H1 (cell line): ENCODE data around the gene HACD1. TPM values are rescaled to one million over a fixed set of nuclear protein-coding genes. Genes with fewer than 3 reads are reported as not detected.

Experiments
- CBX8 ChIP-seq: fragments of 300-800, 300-1000 bp; sonication (generic); IDR thresholded peaks from 2 replicates; pipeline ENCODE4 v1.7.1; 2016; ENCODE audit warnings: low read depth, low read length, borderline replicate concordance
- GTF2F1 ChIP-seq: IDR thresholded peaks from 2 replicates; pipeline ENCODE4 v1.6.1; 2012; ENCODE audit warnings: low read depth, low read length, improper control_type of control experiment, borderline replicate concordance
- SP2 ChIP-seq: IDR thresholded peaks from 2 replicates; pipeline ENCODE4 v1.6.1; 2012; ENCODE audit warnings: mild to moderate bottlenecking, low read length, inconsistent platforms
- polyA plus RNA-seq, 7 experiments: library from polyadenylated mRNA; depleted of rRNA in 3 of 7; stranded (reverse) in 5 of 7; unstranded in 2 of 7; fragments of >200 nt in 5 of 7; fragments of 200-250 nt in 2 of 7; gene quantifications; 1 replicate in 5 of 7; 2 replicates in 1 of 7; 4 replicates in 1 of 7; pipeline versions ENCODE4 v1.2.1 to v1.2.3, GENCODE V29; 2011 to 2013; ENCODE audit warnings: missing spikeins in 2 of 7, mixed read lengths in 2 of 7
- total RNA-seq: library from RNA; stranded (reverse); fragmentation: NEBNext Ultra II Directional; extraction: Animal tissue kit (Norgen Biotek cat#: 25700); gene quantifications from 2 replicates; pipeline ENCODE4 v1.2.1, GENCODE V29; 2021
- TF ChIP-seq, protein P1 (sequence below): fragments of 300-600 bp; sonication (generic); IDR thresholded peaks from 2 replicates; pipeline ENCODE4 v1.7.1; 2012; ENCODE audit warnings: low read length, moderate library complexity, mild to moderate bottlenecking, inconsistent platforms; ENCODE audit not compliant: insufficient replicate concordance
- TF ChIP-seq, protein P2 (sequence below): IDR thresholded peaks from 2 replicates; pipeline ENCODE4 v1.6.1; 2011; ENCODE audit warnings: low read length, improper control_type of control experiment

Gene HACD1
- total and polyA plus RNA-seq, 2 of the 8 experiments (the other 6 are each of a cell fraction or from before 2014, with no cell fraction given): 18.7 to 30.8 TPM

DNA sequence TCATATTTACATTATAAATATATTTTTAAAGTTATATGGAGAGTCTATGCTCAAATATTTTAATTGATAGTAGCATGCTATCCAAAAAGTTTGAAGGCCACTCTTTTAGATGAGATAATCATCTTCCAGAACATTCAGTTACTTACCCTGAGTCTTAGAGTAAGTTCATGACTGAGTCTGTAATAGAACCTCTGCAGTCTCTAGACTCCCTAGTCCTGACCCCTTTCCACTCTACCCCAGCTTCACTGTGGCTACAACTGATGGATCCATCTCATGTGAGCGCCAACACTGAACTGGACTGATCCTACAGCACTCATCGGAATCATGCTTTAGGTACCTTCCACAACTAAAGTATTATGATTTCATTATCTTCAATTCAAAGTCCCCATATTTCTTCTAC is 10.1 kb downstream of the HACD1 start (continued):
- TF ChIP-seq, protein P1, sequence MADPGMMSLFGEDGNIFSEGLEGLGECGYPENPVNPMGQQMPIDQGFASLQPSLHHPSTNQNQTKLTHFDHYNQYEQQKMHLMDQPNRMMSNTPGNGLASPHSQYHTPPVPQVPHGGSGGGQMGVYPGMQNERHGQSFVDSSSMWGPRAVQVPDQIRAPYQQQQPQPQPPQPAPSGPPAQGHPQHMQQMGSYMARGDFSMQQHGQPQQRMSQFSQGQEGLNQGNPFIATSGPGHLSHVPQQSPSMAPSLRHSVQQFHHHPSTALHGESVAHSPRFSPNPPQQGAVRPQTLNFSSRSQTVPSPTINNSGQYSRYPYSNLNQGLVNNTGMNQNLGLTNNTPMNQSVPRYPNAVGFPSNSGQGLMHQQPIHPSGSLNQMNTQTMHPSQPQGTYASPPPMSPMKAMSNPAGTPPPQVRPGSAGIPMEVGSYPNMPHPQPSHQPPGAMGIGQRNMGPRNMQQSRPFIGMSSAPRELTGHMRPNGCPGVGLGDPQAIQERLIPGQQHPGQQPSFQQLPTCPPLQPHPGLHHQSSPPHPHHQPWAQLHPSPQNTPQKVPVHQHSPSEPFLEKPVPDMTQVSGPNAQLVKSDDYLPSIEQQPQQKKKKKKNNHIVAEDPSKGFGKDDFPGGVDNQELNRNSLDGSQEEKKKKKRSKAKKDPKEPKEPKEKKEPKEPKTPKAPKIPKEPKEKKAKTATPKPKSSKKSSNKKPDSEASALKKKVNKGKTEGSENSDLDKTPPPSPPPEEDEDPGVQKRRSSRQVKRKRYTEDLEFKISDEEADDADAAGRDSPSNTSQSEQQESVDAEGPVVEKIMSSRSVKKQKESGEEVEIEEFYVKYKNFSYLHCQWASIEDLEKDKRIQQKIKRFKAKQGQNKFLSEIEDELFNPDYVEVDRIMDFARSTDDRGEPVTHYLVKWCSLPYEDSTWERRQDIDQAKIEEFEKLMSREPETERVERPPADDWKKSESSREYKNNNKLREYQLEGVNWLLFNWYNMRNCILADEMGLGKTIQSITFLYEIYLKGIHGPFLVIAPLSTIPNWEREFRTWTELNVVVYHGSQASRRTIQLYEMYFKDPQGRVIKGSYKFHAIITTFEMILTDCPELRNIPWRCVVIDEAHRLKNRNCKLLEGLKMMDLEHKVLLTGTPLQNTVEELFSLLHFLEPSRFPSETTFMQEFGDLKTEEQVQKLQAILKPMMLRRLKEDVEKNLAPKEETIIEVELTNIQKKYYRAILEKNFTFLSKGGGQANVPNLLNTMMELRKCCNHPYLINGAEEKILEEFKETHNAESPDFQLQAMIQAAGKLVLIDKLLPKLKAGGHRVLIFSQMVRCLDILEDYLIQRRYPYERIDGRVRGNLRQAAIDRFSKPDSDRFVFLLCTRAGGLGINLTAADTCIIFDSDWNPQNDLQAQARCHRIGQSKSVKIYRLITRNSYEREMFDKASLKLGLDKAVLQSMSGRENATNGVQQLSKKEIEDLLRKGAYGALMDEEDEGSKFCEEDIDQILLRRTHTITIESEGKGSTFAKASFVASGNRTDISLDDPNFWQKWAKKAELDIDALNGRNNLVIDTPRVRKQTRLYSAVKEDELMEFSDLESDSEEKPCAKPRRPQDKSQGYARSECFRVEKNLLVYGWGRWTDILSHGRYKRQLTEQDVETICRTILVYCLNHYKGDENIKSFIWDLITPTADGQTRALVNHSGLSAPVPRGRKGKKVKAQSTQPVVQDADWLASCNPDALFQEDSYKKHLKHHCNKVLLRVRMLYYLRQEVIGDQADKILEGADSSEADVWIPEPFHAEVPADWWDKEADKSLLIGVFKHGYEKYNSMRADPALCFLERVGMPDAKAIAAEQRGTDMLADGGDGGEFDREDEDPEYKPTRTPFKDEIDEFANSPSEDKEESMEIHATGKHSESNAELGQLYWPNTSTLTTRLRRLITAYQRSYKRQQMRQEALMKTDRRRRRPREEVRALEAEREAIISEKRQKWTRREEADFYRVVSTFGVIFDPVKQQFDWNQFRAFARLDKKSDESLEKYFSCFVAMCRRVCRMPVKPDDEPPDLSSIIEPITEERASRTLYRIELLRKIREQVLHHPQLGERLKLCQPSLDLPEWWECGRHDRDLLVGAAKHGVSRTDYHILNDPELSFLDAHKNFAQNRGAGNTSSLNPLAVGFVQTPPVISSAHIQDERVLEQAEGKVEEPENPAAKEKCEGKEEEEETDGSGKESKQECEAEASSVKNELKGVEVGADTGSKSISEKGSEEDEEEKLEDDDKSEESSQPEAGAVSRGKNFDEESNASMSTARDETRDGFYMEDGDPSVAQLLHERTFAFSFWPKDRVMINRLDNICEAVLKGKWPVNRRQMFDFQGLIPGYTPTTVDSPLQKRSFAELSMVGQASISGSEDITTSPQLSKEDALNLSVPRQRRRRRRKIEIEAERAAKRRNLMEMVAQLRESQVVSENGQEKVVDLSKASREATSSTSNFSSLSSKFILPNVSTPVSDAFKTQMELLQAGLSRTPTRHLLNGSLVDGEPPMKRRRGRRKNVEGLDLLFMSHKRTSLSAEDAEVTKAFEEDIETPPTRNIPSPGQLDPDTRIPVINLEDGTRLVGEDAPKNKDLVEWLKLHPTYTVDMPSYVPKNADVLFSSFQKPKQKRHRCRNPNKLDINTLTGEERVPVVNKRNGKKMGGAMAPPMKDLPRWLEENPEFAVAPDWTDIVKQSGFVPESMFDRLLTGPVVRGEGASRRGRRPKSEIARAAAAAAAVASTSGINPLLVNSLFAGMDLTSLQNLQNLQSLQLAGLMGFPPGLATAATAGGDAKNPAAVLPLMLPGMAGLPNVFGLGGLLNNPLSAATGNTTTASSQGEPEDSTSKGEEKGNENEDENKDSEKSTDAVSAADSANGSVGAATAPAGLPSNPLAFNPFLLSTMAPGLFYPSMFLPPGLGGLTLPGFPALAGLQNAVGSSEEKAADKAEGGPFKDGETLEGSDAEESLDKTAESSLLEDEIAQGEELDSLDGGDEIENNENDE: no peak
- TF ChIP-seq SP2: no peak
- TF ChIP-seq, protein P2, sequence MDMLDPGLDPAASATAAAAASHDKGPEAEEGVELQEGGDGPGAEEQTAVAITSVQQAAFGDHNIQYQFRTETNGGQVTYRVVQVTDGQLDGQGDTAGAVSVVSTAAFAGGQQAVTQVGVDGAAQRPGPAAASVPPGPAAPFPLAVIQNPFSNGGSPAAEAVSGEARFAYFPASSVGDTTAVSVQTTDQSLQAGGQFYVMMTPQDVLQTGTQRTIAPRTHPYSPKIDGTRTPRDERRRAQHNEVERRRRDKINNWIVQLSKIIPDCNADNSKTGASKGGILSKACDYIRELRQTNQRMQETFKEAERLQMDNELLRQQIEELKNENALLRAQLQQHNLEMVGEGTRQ: no peak
- no peak for TF ChIP-seq CBX8
- no peak for TF ChIP-seq GTF2F1
